Coronary artery (tissue), 2 donors: ENCODE results near the gene RTEL1.

ENCODE experiments used
- DNase-seq: peaks from one replicate; pipeline ENCODE4 v3.0.0-alpha.2; 2017; ENCODE audit warnings: low spot score
- H3K27ac ChIP-seq, 2 donors: fragments of 200-600 bp; sonication (generic); one replicate each; pipeline ENCODE4 v1.5.1; 2016 to 2019
- H3K4me3 ChIP-seq: fragments of 200-600 bp; sonication (generic); 2 replicates; pipeline ENCODE4 v1.5.1; 2016; ENCODE audit warnings: mild to moderate bottlenecking, moderate library complexity
- CTCF ChIP-seq: fragments of 200-600 bp; sonication (generic); IDR thresholded peaks from one replicate; pipeline ENCODE4 v1.5.1; 2019; ENCODE audit warnings: antibody characterized with exemption

The RTEL1 gene

DNA sequence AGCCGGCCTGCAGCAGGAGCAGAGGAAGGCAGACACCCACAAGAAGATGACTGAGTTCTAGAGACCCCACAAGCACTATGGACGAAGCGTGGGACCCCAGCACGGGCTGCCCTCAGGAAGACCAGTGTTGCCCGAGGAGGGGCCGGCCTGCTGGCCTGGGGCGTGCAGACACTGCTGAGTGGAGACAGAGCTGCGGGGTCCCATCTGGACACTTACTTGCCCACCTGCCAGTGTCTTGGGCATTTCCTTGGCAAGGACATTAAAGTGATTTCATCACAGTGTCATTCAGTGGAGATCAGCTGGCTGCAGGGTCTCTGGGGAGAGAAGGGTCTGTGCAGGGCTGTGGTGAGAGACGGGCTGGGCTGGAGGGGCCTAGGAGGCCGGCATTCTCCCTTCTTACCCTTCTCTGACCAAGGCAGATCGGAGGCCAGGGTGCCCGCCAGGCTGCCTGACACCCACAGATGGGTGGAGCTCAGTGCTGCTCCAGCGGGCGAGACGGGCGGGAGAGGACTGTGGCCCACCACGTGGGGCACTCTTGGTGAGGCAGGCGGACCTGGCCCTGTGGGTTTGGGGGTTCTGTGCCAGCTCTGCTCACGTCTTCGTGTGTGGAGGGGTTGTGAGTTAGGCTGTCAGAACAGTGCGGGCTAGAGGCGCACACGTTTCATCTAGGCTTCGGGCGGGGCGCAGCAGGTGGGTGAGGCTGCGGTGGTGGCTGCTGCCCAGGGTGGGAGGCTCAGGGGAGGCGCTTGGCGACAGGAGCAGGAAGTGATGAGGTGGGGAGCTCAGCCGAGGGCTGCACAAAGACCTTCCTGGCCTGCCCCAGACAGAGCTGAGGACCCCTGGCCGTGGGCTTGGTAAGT is 78.0 kb downstream of the RTEL1 start, which contains the start of gene LIME1:
Gene LIME1 (plus strand): TSS at position 806 of the 860 bp plus-strand sequence. CDS start 886 bp downstream, outside the sequence.
- no peak for DNase-seq
- no peak within 1 kb of the TSS for H3K27ac ChIP-seq
- TF ChIP-seq CTCF = no peak
- peak within 1 kb of the TSS; percentile 78 for H3K4me3 ChIP-seq

DNA sequence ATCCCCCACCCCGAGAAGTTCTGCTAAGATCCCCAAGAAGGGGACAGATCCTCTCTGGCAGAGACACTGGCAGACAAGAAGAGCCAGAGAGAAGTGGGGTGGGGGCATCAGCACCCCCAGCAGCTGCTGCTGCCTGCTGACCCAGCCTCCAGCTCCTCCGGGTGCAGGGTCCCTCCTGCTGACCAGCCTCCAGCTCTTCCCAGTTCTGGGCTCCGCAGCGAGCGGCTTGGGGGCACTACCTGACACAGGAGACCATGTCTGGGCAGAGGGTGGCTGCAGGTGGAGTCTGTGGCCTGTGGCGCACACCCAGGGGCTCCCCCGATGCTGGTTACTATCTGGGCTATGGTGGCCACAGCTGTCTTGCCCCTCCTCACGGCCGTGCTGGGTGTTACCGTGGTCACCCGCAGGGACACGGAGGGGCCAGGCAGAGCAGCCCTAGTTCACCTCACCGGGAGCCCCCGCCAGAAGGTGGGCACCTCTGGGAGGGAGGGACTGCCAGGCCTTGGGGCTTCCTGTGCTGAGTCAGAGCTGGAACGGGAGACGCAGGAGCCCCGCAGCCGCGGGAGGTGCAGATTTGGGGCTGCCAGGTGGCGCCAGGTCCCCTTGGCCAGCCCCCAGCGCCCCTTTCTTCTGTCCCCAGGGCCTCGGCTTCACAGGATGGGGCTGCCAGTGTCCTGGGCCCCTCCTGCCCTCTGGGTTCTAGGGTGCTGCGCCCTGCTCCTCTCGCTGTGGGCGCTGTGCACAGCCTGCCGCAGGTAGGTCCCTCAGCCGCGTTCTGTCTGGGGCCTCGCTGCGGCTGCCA is 79.0 kb downstream of the RTEL1 start:
- no peak for TF ChIP-seq CTCF
- H3K4me3 ChIP-seq = peak overlapping the region; percentile 78
- peak; percentile 76 for DNase-seq
- H3K27ac ChIP-seq = no peak overlapping the region

DNA sequence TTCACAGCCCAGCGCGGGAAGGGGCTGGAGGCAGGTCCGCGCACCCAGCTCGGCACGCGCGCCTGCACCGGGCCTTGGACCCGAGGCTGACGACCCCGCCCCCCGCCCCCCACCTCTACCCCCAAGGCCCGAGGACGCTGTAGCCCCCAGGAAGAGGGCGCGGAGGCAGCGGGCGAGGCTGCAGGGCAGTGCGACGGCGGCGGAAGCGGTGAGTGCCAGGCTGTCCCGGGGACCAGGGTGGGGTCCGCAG is 79.5 kb downstream of the RTEL1 start:
- Histone ChIP-seq H3K27ac (peak overlapping the region in 1 of 2 donors; percentile 93), H3K4me3 (peak overlapping the region; percentile 78)
- TF ChIP-seq CTCF = no peak
- no peak for DNase-seq

GRCh38 chr20:63737945-63738686 is 80.0 kb downstream of the RTEL1 start:
- TF ChIP-seq CTCF = no peak
- H3K4me3 ChIP-seq = peak overlapping the region; percentile 78
- peak overlapping the region; percentile 83 to 93 for H3K27ac ChIP-seq
- peak; percentile 78 for DNase-seq

- no peak for TF ChIP-seq CTCF
- H3K4me3 ChIP-seq = peak overlapping the region; percentile 78
- DNase-seq = no peak
- peak overlapping the region; percentile 83 to 93 for H3K27ac ChIP-seq
Observed at GRCh38 chr20:63738687-63739129, 80.6 kb downstream of the RTEL1 start.

DNA sequence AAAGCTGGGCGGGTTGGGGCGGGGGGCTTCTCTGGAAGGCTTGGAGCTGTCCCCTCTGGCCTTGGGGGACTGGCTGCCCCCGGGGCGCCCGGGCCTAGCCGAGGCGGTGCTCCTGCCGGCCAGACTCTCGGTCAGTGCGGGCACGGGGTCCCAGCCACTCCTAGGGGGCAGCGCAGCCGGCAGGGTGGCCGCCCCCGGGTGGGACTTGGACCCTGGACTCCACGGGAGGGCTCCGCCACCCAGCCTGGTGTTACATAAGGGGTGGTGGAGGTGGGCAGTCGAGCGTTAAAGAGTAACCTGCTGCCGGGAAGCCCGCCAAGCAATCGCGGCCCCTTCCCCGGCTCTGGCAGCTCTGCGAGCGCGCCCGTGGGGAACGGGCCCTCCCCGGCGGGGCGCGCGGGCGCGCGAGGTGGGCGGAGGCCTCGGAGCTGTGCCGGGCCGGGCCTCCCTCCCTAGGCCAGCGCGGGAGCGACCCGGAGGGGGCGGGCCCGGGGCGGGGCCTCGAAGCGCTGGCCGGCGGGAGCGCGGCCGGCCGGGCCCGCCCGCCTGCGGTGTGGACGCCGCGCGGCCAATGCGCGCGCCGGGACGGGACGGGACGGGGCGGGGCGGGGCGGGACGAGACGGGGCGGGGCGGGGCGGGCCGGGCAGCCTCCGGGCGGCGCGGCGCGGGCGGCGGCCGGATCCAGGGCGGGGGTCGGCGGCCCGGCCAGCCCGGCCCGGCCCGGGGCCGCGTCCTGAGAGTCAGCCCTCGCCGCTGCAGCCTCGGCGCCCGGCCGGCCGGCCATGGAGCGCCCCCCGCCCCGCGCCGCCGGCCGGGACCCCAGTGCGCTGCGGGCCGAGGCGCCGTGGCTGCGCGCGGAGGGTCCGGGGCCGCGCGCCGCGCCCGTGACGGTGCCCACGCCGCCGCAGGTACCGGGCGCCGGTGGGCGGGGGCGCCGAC is 81.3 kb downstream of the RTEL1 start, which contains the start of gene SLC2A4RG:
Gene SLC2A4RG (plus strand): TSS at position 647 of the 940 bp plus-strand sequence. CDS start 137 bp downstream, at position 784.
- DNase-seq = peak; percentile 83
- H3K4me3 ChIP-seq = peak within 1 kb of the TSS; percentile 78
- peak within 1 kb of the TSS; percentile 83 to 93 for H3K27ac ChIP-seq
- TF ChIP-seq CTCF = no peak
